Nasal cavity respiratory epithelium epithelial cell of viscerocranial mucosa (primary cell): Measurements from ENCODE around the gene ACTR6. TPM values are rescaled to one million over a fixed set of nuclear protein-coding genes. Genes with fewer than 3 reads are reported as not detected.

Source experiments
- total RNA-seq: library from RNA; depleted of rRNA; stranded (reverse); fragments of >200 nt; gene quantifications from 2 replicates; pipeline ENCODE4 v1.2.3, GENCODE V29; 2014

ACTR6 gene
- total RNA-seq = 19.1 and 20.1 TPM in 2 replicates

DNA sequence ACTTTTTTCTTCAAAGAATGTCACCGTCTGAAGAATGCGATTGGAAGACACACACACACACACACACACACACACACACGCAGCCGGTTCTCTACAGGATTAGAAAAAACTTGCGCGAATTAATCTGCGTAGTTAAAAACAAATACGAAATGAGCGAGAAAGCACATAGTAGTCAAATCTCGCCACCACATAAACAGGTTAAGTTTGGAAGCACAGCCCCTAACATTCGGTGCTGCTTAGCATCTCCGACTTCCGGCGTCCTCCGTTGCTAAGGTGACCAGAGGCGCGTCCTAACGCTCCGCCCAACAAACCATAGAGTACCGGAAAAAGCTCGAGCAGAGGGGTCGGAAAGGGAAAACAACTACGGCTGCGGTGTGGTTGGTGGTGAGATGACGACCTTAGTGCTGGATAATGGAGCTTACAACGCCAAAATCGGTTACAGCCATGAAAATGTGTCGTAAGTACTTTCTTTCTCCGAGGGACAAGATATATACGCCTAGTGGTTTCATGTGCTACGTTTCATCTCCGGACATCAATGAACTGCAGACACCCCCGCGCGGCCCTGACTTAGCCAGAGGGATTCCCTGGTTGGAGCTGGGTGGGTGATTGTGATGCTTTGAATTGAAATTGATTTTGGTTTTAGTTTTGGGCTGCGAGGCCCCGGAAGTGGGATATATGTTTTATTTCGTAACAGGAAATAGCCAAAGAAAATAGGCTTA, at the start of gene ACTR6:
Gene ACTR6, plus strand, starts transcription at position 353 of the 719 bp plus-strand sequence. Its CDS starts 37 bp downstream, at position 390.

DNA sequence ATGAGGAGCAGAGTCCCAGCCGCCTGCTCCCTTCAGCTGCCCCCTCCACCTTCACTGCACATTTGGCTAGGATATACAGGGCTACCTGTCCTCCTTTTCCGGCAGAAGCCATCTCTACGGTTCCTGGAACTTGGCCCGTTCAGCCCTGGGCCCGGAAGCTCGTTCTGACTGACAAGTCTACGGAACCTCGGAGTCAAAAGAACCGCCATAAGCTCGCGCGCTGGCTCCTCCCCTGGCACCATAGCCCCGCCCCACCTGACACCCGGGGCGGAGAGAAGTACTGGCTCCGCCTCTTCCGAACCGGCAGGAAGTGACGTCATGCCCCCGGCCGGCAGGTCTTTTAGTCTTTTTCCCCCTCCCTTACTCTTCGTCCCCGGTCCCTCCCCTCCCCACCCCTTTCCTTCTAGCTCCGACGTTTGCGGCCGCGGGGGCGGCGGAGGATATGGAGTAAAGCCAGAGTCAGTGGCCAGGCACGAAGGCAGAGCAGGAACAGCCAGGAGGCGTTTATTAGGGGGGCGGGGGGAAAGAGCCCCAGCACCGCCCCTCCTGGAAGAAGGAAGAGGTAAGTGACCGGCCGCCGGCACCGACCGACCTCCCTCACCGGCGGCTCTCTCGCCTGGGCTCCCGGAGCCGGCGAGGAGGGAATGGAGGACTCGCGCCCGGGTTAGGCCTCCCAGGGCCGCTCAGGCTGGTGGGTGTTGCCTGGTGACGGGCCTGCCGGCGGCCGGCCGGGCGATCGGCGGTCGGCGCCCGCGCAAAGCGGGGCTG, 66.4 kb downstream of the ACTR6 start, which contains the start of the genes DEPDC4 and SCYL2:
Gene DEPDC4, minus strand, starts transcription at position 245 of the 768 bp plus-strand sequence. Its CDS starts 3 bp downstream, at position 242.
Gene SCYL2, plus strand, starts transcription at position 343 of the 768 bp plus-strand sequence. CDS start 15,794 bp downstream, outside the sequence.

Other genes starting within 250 kb of the ACTR6 start
- 0.07 TPM in 1 of 2 replicates, not detected in the other for gene ANKS1B, start 215.9 kb upstream of the ACTR6 start, total RNA-seq
- 16.6 and 22.6 TPM in 2 replicates for gene BLTP3B, start 57.9 kb upstream of the ACTR6 start, total RNA-seq
- gene DEPDC4, start 66.3 kb downstream of the ACTR6 start, total RNA-seq = 1.0 and 2.6 TPM in 2 replicates
- gene SCYL2, start 66.4 kb downstream of the ACTR6 start, total RNA-seq = 56.2 and 58.8 TPM in 2 replicates
- gene SLC17A8, start 156.3 kb downstream of the ACTR6 start, total RNA-seq = not detected in 2 replicates